NCI-H2196 (cell line): ENCODE data around the gene TMEM132E.
"Not testable (repeated sequence)": the region's sequence is repeated elsewhere in the genome, so short reads cannot be mapped to it uniquely, and the experiment has no call there.

Source experiments
- DNase-seq: peaks from one replicate; lab custom pipeline; 2025; ENCODE audit not compliant: unreplicated experiment; lab: John Stamatoyannopoulos, UW

The TMEM132E gene

GRCh38 chr17:34579017-34579946 is at the start of gene TMEM132E:
Gene TMEM132E, plus strand, starts transcription at chr17:34579582. Its CDS starts 1,495 bp downstream, at chr17:34581077.
- no peak for DNase-seq

- no peak for DNase-seq
These were observed 48.5 kb upstream of the TMEM132E start for GRCh38 chr17:34530918-34531317.

GRCh38 chr17:34532281-34533065 is 46.9 kb upstream of the TMEM132E start:
- DNase-seq = no peak

GRCh38 chr17:34533806-34534527 is 45.4 kb upstream of the TMEM132E start:
- no peak for DNase-seq

GRCh38 chr17:34537445-34537844 is 41.9 kb upstream of the TMEM132E start:
- no peak for DNase-seq

- not testable (repeated sequence) for DNase-seq
These were observed 40.8 kb upstream of the TMEM132E start for GRCh38 chr17:34538582-34538981.

GRCh38 chr17:34539881-34540280 is 39.5 kb upstream of the TMEM132E start:
- DNase-seq = no peak

GRCh38 chr17:34542700-34543336 is 36.6 kb upstream of the TMEM132E start:
- DNase-seq = no peak

- no peak for DNase-seq
These were observed 31.8 kb upstream of the TMEM132E start for GRCh38 chr17:34547453-34548063.

- DNase-seq = no peak
These were observed 29.4 kb upstream of the TMEM132E start for GRCh38 chr17:34549966-34550365.

- no peak for DNase-seq
These were observed 25.5 kb upstream of the TMEM132E start for GRCh38 chr17:34553907-34554306.

GRCh38 chr17:34556384-34556783 is 23.0 kb upstream of the TMEM132E start:
- DNase-seq = no peak

- DNase-seq = no peak
These were observed 22.5 kb upstream of the TMEM132E start for GRCh38 chr17:34556931-34557330.

- DNase-seq = no peak
These were observed 18.1 kb upstream of the TMEM132E start for GRCh38 chr17:34561328-34561727.

GRCh38 chr17:34562387-34562786 is 17.0 kb upstream of the TMEM132E start:
- DNase-seq = no peak

- no peak for DNase-seq
These were observed 13.7 kb upstream of the TMEM132E start for GRCh38 chr17:34565713-34566112.

- DNase-seq = no peak
These were observed 13.2 kb upstream of the TMEM132E start for GRCh38 chr17:34566201-34566600.

- no peak for DNase-seq
These were observed 12.5 kb upstream of the TMEM132E start for GRCh38 chr17:34566873-34567272.

GRCh38 chr17:34567691-34568465 is 11.5 kb upstream of the TMEM132E start:
- no peak for DNase-seq

- DNase-seq = no peak
These were observed 10.4 kb upstream of the TMEM132E start for GRCh38 chr17:34568953-34569352.
